Chondrocyte (in vitro differentiated cells): ENCODE data around the gene SEC24D. TPM values are rescaled to one million over a fixed set of nuclear protein-coding genes. Genes with fewer than 3 reads are reported as not detected.
"Not testable (repeated sequence)": the region's sequence is repeated elsewhere in the genome, so short reads cannot be mapped to it uniquely, and the experiment has no call there.

Source experiments
- DNase-seq: peaks from one replicate; pipeline ENCODE4 v3.0.0; 2021; ENCODE audit warnings: mixed read lengths, low spot score
- H3K27ac Mint-ChIP-seq: one replicate; pipeline ENCODE4 v1.8.0; 2021; ENCODE audit warnings: mild to moderate bottlenecking, moderate library complexity, mixed read lengths; ENCODE audit not compliant: unreplicated experiment
- H3K27me3 Mint-ChIP-seq: 2 replicates; pipeline ENCODE4 v1.8.0; 2021; ENCODE audit warnings: low read depth, mixed read lengths
- H3K36me3 Mint-ChIP-seq: 2 replicates; pipeline ENCODE4 v1.8.0; 2021; ENCODE audit warnings: low read depth, mixed read lengths
- H3K4me1 Mint-ChIP-seq: 2 replicates; pipeline ENCODE4 v1.8.0; 2021; ENCODE audit warnings: low read depth, mild to moderate bottlenecking, mixed read lengths
- H3K4me3 Mint-ChIP-seq: one replicate; pipeline ENCODE4 v1.8.0; 2021; ENCODE audit warnings: mild to moderate bottlenecking, moderate library complexity, mixed read lengths; ENCODE audit not compliant: unreplicated experiment
- H3K9me3 Mint-ChIP-seq: 2 replicates; pipeline ENCODE4 v1.8.0; 2021; ENCODE audit warnings: low read depth, mixed read lengths
- CTCF ChIP-seq: fragments of 200-600 bp; sonication (generic); IDR thresholded peaks from 2 replicates; pipeline ENCODE4 v1.5.0; 2021; ENCODE audit warnings: antibody characterized with exemption, mild to moderate bottlenecking, moderate library complexity
- total RNA-seq: library from RNA; stranded (reverse); gene quantifications from 3 replicates; pipeline ENCODE4 v1.2.1, GENCODE V29; 2021

Gene SEC24D
- total RNA-seq, 1 donor from 2014 or later, result 204 TPM

- Mint-ChIP-seq H3K9me3 (no peaks in the 10 kb centered on the region), H3K4me3 (no peak overlapping the region), H3K27ac (peak overlapping the region; percentile 45), H3K36me3 (peaks cover 21% of the 10 kb centered on the region), H3K27me3 (no peaks in the 10 kb centered on the region), H3K4me1 (peaks cover 46% of the 10 kb centered on the region)
- TF ChIP-seq CTCF, result no peak
- no peak for DNase-seq
Measured at GRCh38 chr4:118787844-118788380, 48.0 kb downstream of the SEC24D start.

- Mint-ChIP-seq H3K4me1 (peaks cover 46% of the 10 kb centered on the region), H3K27ac (no peak overlapping the region), H3K4me3 (no peak overlapping the region), H3K27me3 (no peaks in the 10 kb centered on the region), H3K36me3 (peaks cover 37% of the 10 kb centered on the region), H3K9me3 (peaks cover 13% of the 10 kb centered on the region)
- TF ChIP-seq CTCF, result no peak
- no peak for DNase-seq
Measured at GRCh38 chr4:118784776-118785175, 51.1 kb downstream of the SEC24D start.

GRCh38 chr4:118783887-118784286 is 52.0 kb downstream of the SEC24D start:
- no peak for TF ChIP-seq CTCF
- no peak for DNase-seq
- Mint-ChIP-seq H3K27ac (peak overlapping the region; percentile 27), H3K4me1 (peaks cover 46% of the 10 kb centered on the region), H3K9me3 (peaks cover 17% of the 10 kb centered on the region), H3K36me3 (peaks cover 42% of the 10 kb centered on the region), H3K27me3 (no peaks in the 10 kb centered on the region), H3K4me3 (no peak overlapping the region)

- Mint-ChIP-seq H3K36me3 (peaks cover 38% of the 10 kb centered on the region), H3K4me1 (peaks cover 37% of the 10 kb centered on the region), H3K4me3 (peak overlapping the region; percentile 10), H3K9me3 (peaks cover 17% of the 10 kb centered on the region)
- DNase-seq, H3K27me3 Mint-ChIP-seq, H3K27ac Mint-ChIP-seq: not testable (repeated sequence)
Measured at GRCh38 chr4:118782886-118783285, 53.0 kb downstream of the SEC24D start.

- Mint-ChIP-seq H3K36me3 (peaks cover 31% of the 10 kb centered on the region), H3K9me3 (peaks cover 20% of the 10 kb centered on the region), H3K4me1 (peaks cover 42% of the 10 kb centered on the region)
- not testable (repeated sequence) for H3K27me3 Mint-ChIP-seq, H3K4me3 Mint-ChIP-seq, H3K27ac Mint-ChIP-seq, DNase-seq
Measured at GRCh38 chr4:118777649-118778048, 58.3 kb downstream of the SEC24D start.

- H3K4me3 Mint-ChIP-seq, H3K27me3 Mint-ChIP-seq, DNase-seq, H3K27ac Mint-ChIP-seq: not testable (repeated sequence)
- Mint-ChIP-seq H3K4me1 (peaks cover 47% of the 10 kb centered on the region), H3K9me3 (peaks cover 20% of the 10 kb centered on the region), H3K36me3 (peaks cover 27% of the 10 kb centered on the region)
Measured at GRCh38 chr4:118776955-118777640, 58.8 kb downstream of the SEC24D start.
